Peyer's patch (tissue), 4 donors: ENCODE measurements around the gene TNFRSF8. TPM values are rescaled to one million over a fixed set of nuclear protein-coding genes. Genes with fewer than 3 reads are reported as not detected.
A peak's percentile ranks its signal among the peaks of the same experiment; 100 is the strongest.

ENCODE experiments used
- DNase-seq, 3 donors: peaks; one replicate each; pipeline ENCODE4 v3.0.0-alpha.2; 2017 to 2019
- H3K27ac ChIP-seq, 4 donors: fragments of 200-600 bp; sonication (generic); one replicate each; pipeline ENCODE4 v1.5.1; 2016 to 2019
- H3K27me3 ChIP-seq, 2 donors: fragments of 200-600 bp; sonication (generic); one replicate each; pipeline ENCODE4 v1.5.1; 2019
- H3K36me3 ChIP-seq, 3 donors: fragments of 200-600 bp; sonication (generic); one replicate each; pipeline ENCODE4 v1.5.1; 2016 to 2019
- H3K4me1 ChIP-seq, 4 donors: fragments of 200-600 bp; sonication (generic); one replicate each; pipeline ENCODE4 v1.5.1; 2016 to 2019
- H3K4me3 ChIP-seq, 4 donors: fragments of 200-600 bp; sonication (generic); 1 replicate in 3 of 4; 2 replicates in 1 of 4; pipeline ENCODE4 v1.5.1; 2016 to 2019; ENCODE audit warnings: mild to moderate bottlenecking in 1 of 4
- H3K9me3 ChIP-seq, 4 donors: fragments of 200-600 bp; sonication (generic); one replicate each; pipeline ENCODE4 v1.5.1; 2016 to 2019; ENCODE audit warnings: mild to moderate bottlenecking in 1 of 4
- CTCF ChIP-seq, 6 experiments: fragments of 450-650 bp in 4 of 6; fragments of 200-600 bp in 2 of 6; sonication (generic) in 1 of 6; IDR thresholded peaks; one replicate each; pipeline ENCODE4 v1.5.1; 2017 to 2019; ENCODE audit warnings: antibody characterized with exemption in 6 of 6, mild to moderate bottlenecking in 3 of 6, moderate library complexity in 1 of 6
- POLR2A ChIP-seq, 2 donors: fragments of 450-650 bp; IDR thresholded peaks; one replicate each; pipeline ENCODE4 v1.5.1; 2017; ENCODE audit warnings: antibody characterized with exemption in 2 of 2, mild to moderate bottlenecking in 2 of 2, moderate library complexity in 2 of 2
- total RNA-seq, 4 donors: library from RNA; depleted of rRNA; stranded (reverse); fragments of >200 nt; gene quantifications; one replicate each; pipeline ENCODE4 v1.1.0, GENCODE V29; 2016

The TNFRSF8 gene
- total RNA-seq, 4 donors from 2014 or later: not detected

GRCh38 chr1:12078575-12078937, 15.5 kb downstream of the TNFRSF8 start:
- Histone ChIP-seq H3K9me3 (peaks cover 0 to 6% (median 3%) of the 10 kb centered on the region in 4 donors), H3K4me3 (peak overlapping the region in 1 of 4 donors; percentile 6), H3K4me1 (no peaks in the 10 kb centered on the region), H3K27me3 (no peaks in the 10 kb centered on the region), H3K27ac (no peak overlapping the region), H3K36me3 (no peaks in the 10 kb centered on the region)
- no peak for DNase-seq
- TF ChIP-seq CTCF (IDR thresholded peaks at IDR 0.05): no peak
- TF ChIP-seq POLR2A (IDR thresholded peaks at IDR 0.05): no peak

GRCh38 chr1:12078938-12079861, 16.1 kb downstream of the TNFRSF8 start:
- Histone ChIP-seq H3K27me3 (no peaks in the 10 kb centered on the region), H3K27ac (peak overlapping the region in 1 of 4 donors; percentile 17), H3K9me3 (peaks cover 0 to 6% (median 3%) of the 10 kb centered on the region in 4 donors), H3K4me3 (peak overlapping the region in 1 of 4 donors; percentile 12), H3K4me1 (no peaks in the 10 kb centered on the region), H3K36me3 (no peaks in the 10 kb centered on the region)
- DNase-seq: peak in 2 of 3 donors; percentile 68 to 71
- TF ChIP-seq POLR2A (IDR thresholded peaks at IDR 0.05) (no peak), CTCF (IDR thresholded peaks at IDR 0.05) (peak in 4 of 6 experiments; percentile 16 to 47 (median 28))

- DNase-seq: no peak
- Histone ChIP-seq H3K27ac (no peak overlapping the region), H3K36me3 (no peaks in the 10 kb centered on the region)
These were observed 17.1 kb downstream of the TNFRSF8 start for GRCh38 chr1:12080156-12080555.

GRCh38 chr1:12080773-12081556, 17.9 kb downstream of the TNFRSF8 start:
- no peak for TF ChIP-seq CTCF (IDR thresholded peaks at IDR 0.05)
- H3K4me1 ChIP-seq: no peaks in the 10 kb centered on the region
- H3K4me3 ChIP-seq: no peak overlapping the region
- H3K27ac ChIP-seq: no peak overlapping the region
- H3K9me3 ChIP-seq: peaks cover 0 to 6% (median 3%) of the 10 kb centered on the region in 4 donors
- no peak for DNase-seq
- no peaks in the 10 kb centered on the region for H3K36me3 ChIP-seq
- H3K27me3 ChIP-seq: no peaks in the 10 kb centered on the region

More at GRCh38 chr1:12080156-12080555, 17.1 kb downstream of the TNFRSF8 start:
- H3K4me3 ChIP-seq: no peak overlapping the region
- H3K27me3 ChIP-seq: no peaks in the 10 kb centered on the region
- no peak for TF ChIP-seq POLR2A (IDR thresholded peaks at IDR 0.05)
- TF ChIP-seq CTCF (IDR thresholded peaks at IDR 0.05): no peak
- peaks cover 0 to 6% (median 3%) of the 10 kb centered on the region in 4 donors for H3K9me3 ChIP-seq
- H3K4me1 ChIP-seq: no peaks in the 10 kb centered on the region

- Histone ChIP-seq H3K4me3 (no peak overlapping the region), H3K27ac (no peak overlapping the region), H3K9me3 (peaks cover 0 to 6% (median 3%) of the 10 kb centered on the region in 4 donors), H3K4me1 (no peaks in the 10 kb centered on the region), H3K36me3 (no peaks in the 10 kb centered on the region), H3K27me3 (no peaks in the 10 kb centered on the region)
- TF ChIP-seq CTCF (IDR thresholded peaks at IDR 0.05) (no peak), POLR2A (IDR thresholded peaks at IDR 0.05) (no peak)
- no peak for DNase-seq
These were observed 18.7 kb downstream of the TNFRSF8 start for GRCh38 chr1:12081648-12082396.
